ENCODE data around the gene FMNL1. TPM values are rescaled to one million over a fixed set of nuclear protein-coding genes. Genes with fewer than 3 reads are reported as not detected.
A peak's percentile ranks its signal among the peaks of the same experiment; 100 is the strongest.
"Not testable (repeated sequence)": the region's sequence is repeated elsewhere in the genome, so short reads cannot be mapped to it uniquely, and the experiment has no call there.

Gene FMNL1
- polyA plus RNA-seq (ENCODE audit: insufficient read length in 3 of 3), result 1 to 10 TPM; 5.5 to 6.6 (median 5.7) TPM

DNA sequence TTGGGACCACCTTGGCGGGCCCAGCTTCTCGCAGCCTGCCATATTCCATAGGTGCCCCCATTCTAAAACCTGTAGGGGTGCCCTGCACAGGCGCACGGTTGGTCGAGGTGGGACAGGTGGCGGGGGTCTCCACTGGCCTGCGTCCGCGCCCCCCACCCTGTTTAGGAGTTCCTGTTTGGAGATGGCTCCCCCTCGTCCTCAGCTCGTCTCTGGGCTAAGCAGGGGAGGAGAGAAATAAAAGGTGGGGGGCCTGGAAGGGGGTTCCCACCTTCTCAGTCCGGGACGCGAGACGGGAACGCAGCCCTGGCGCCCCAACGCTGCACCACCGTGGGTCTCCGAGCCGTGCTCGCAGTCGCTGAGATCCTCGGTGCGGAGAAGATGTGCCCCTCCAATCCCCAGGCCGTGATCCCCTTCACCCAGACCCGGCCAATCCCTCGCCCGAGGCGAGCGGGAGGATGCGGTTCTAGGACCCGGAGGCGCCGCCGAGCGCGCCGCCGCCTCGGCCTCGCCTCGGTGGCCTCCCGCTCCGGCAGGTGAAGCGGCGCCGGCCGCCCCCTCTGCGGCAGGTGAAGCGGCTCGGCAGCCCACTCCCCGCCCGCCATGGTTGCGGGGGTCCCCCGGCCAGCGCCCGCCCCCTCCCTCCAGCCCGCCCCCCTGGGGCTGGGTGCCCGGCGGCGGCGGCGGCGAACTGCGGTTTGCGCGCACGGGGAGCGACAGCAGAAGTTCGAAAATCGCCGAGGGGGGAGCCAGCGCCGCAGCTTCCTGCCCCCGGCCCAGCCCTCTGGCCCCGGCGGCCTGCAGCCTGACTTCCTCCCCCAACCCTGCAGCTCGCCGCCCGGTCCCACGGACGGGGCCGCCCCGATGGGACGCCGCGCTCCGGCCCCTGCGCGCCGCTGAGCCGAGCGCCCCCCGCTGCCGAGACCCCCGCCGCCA, at the start of gene FMNL1:
TSS of gene FMNL1 (plus strand) at position 805 of the 933 bp plus-strand sequence. CDS start 240 bp downstream, outside the sequence.
- DNase-seq (ENCODE audit: low read depth in 3 of 3, low spot score in 2 of 3), result no peak

GRCh38 chr17:45172232-45172540, 49.5 kb upstream of the FMNL1 start:
- no peak for DNase-seq (ENCODE audit: low read depth in 3 of 3, low spot score in 2 of 3)

GRCh38 chr17:45172541-45173286, 49.0 kb upstream of the FMNL1 start:
- DNase-seq (ENCODE audit: low read depth in 3 of 3, low spot score in 2 of 3), result peak in 2 of 3 donors; percentile 72 to 76

- no peak for DNase-seq (ENCODE audit: low read depth in 3 of 3, low spot score in 2 of 3)
Measured at GRCh38 chr17:45175759-45176115, 45.9 kb upstream of the FMNL1 start.

DNA sequence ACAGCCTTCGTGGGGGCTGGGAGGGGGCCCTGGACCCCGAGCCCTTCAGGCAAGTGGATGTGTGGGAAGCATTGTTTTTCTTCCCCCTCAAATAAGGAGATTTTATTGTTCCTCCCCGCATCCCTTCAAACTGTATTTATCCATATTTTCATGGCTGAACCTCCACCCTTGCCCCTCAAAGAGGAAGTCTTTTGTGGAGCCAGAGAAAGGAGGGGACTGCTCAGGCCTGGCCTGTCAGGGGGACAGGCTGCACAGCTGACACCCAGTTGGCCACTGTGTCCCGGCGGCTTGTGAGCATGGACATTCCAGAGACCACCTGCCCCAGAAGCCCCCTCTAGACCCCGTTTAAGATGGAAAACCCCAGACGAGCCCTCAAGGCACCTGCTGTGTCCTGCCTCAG, 44.1 kb upstream of the FMNL1 start:
- DNase-seq (ENCODE audit: low read depth in 3 of 3, low spot score in 2 of 3), result no peak

- DNase-seq (ENCODE audit: low read depth in 3 of 3, low spot score in 2 of 3), result no peak
Measured at GRCh38 chr17:45184144-45184543, 37.5 kb upstream of the FMNL1 start.

DNA sequence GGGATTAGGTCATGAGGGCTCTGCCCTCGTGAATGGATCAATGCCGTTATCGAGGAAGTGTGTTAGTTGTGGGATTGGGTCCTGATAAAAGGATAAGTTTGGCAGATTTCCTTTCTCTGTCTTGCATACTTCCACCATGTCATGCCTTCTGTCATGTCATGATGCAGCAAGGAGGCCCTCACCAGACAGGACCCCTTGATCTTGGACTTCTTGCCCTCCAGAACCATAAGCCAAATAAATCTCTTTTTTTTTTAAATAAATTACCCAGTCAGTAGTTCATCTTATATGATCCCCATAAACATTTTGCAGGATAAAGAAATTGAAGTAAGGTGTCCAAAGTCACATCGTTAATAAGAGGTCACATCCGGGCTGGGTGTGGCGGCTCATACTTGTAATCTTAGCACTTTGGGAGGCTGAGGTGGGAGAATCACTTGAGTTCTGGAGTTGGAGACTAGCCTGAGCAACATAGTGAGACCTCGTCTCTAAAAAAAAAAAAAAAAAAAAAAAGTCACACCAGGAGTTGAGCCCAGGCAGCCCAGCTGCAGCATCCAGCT, 34.8 kb upstream of the FMNL1 start:
- no peak for DNase-seq (ENCODE audit: low read depth in 3 of 3, low spot score in 2 of 3)

- no peak for DNase-seq (ENCODE audit: low read depth in 3 of 3, low spot score in 2 of 3)
Measured at GRCh38 chr17:45189009-45189408, 32.7 kb upstream of the FMNL1 start.

DNA sequence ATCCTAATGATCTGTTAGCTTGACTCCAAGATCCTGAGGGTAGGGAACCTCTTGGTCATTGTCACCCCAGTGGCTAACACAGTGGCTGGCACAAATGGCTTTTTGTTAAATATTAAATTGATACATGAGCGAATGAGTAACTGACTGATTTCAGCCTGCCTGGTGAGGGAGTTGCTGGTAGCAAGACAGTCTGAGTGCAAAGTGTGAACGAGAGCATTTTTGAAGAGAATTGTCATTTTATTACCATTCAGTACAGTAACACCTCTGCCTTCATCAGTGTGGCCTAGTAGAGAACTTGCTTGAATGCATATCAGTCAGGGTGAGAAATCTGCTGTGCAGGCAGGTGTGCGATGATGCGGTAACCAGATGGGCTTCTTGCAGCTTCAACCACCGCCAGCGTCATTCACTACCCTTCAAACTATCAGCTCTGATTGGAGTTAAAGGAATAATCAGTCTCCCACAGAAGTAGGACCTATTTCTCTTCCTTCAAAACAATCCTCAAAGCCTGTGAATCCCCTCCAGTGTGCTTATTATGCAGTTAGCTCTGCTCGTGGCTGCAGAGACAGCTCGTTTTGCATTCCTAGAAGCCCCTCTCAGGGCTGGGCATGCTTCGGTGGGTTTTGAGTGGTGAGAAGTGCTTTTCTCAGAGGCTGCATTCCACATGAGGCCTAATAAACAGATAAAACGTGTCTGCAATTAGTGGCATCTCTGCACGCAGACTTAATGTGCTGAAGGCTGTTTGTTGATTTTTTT, 31.0 kb upstream of the FMNL1 start:
- no peak for DNase-seq (ENCODE audit: low read depth in 3 of 3, low spot score in 2 of 3)

DNA sequence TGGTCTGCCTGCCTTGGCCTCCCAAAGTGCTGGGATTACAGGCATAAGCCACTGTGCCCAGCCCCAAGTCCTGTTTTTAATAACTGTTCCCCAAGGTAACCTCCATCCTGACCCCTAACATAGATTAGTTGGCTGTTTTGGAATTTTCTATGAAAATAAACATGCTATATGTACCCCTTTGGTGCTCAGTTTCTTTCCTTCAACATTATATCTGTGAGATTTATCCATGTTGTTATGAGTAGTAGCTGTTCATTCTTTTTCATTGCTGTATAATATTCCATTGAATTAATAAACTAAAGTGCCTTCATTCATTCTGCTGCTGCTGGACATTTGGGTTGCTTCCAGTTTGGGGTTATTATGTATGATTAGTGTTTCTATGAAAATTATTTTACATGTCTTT, 26.3 kb upstream of the FMNL1 start:
- DNase-seq (ENCODE audit: low read depth in 3 of 3, low spot score in 2 of 3), result no peak

GRCh38 chr17:45197108-45197507, 24.6 kb upstream of the FMNL1 start:
- no peak for DNase-seq (ENCODE audit: low read depth in 3 of 3, low spot score in 2 of 3)

- peak; percentile 58 to 75 (median 70) for DNase-seq (ENCODE audit: low read depth in 3 of 3, low spot score in 2 of 3)
Measured at GRCh38 chr17:45197555-45198334, 23.9 kb upstream of the FMNL1 start.

DNA sequence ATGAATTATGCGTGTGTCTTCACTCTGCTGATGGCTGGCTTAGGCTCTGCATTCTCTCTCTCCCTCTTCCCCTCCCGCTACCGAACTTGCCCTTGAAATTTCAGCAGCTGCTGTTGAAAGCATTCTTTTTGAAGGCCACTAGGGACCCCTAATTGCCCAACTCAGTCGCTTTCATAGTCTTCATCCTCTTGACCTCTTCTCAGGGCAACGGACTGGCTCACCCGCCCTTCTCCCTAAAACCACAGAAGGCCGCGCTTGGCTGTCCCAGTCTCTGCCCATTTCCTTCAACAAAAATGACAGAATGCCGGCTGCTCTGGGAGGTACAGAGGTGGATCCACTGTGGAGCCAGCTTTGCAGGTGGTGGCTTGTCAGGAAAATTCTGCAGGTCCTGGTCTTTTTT, 21.0 kb upstream of the FMNL1 start:
- DNase-seq (ENCODE audit: low read depth in 3 of 3, low spot score in 2 of 3), result no peak

- no peak for DNase-seq (ENCODE audit: low read depth in 3 of 3, low spot score in 2 of 3)
Measured at GRCh38 chr17:45201457-45201856, 20.2 kb upstream of the FMNL1 start.

DNA sequence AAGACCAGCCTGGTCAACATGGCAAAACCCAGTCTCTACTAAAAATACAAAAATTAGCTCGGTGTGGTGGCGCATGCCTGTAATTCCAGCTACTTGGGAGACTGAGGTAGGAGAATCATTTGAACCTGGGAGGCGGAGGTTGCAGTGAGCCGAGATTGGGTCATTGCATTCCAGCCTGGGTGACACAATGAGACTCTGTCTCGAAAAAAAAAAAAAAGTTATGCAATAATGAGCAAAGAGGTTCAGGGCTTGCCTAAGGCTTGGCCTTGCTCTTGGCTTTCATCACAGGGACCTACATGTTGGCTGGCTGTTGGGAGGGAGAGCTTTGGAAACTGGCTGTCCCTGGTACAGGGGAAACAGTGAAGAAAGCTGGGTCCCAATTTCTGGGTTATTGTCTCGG, 19.8 kb upstream of the FMNL1 start:
- DNase-seq (ENCODE audit: low read depth in 3 of 3, low spot score in 2 of 3), result not testable (repeated sequence)

GRCh38 chr17:45218895-45219661, 2.6 kb upstream of the FMNL1 start:
- peak in 1 of 3 donors; percentile 74 for DNase-seq (ENCODE audit: low read depth in 3 of 3, low spot score in 2 of 3)

DNA sequence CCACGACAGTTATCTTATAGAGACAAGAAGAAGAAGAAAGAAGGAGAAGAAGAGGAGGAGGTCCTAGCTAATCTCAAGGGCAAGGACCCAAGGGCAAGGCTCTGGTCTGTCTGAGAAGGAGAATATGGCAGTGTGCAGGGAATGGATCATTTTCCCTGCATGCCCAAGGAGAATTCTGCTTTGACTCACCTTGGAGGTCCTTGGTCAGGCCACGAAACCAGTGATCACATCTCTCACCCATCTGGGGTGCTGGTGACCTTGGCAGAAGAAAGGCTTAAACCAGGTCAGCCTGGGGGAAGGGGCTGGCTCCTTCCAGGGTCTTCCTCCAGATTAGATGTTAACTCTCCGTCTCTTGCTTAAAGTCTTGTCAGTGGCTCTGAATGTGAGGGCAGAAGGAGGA, 1.6 kb upstream of the FMNL1 start:
- DNase-seq (ENCODE audit: low read depth in 3 of 3, low spot score in 2 of 3), result no peak

DNA sequence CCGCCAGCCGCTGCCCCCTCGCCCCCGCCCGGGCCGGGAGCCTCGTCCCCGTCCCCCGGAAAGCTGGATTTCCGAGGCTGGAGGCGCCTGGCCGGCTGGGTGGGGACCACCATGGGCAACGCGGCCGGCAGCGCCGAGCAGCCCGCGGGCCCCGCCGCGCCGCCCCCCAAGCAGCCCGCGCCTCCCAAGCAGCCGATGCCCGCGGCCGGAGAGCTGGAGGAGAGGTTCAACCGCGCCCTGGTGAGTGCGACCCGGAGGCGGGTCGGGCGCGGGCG, 266 bp downstream of the FMNL1 start:
- no peak for DNase-seq (ENCODE audit: low read depth in 3 of 3, low spot score in 2 of 3)

DNA sequence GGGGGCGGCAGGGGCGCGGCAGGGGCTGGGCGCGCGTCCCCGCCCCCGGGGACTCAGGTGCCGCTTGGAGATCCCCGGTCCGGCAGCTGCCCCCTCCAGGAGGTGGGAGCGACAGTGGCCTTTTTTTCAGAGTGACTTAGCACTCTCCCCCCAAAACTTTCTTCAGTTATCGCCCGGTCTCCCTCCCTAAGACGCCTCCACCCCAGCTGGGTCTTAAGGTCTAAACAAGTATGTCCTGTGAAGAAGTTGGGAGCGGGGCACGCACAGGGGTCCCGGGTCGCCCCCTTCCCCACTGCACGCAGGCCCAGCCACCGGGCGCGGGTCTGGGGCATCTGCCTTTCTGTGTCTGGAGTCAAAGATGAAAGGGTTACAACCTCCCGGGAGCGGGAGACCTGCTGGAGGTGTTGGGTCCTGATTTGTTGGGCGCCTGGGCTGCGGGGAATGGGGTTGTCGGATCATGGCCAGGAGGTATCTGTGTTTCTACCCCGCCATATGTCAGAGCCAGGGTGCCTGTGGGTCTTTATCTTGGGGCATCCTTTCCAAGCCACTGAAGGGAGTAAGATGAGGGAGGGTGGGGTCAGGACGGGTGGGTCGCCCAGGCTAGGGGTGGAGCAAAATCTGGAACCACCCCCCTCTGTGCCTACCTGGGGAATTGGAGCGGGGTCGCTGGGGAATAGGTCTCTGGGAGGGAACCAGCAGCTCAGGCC, 757 bp downstream of the FMNL1 start:
- no peak for DNase-seq (ENCODE audit: low read depth in 3 of 3, low spot score in 2 of 3)
